DMS79 treated with DMSO at 0.1 percent for 48 hours (cell line): ENCODE measurements around the gene GALNT2.

Experiments used
- DNase-seq: peaks from one replicate; lab custom pipeline; 2025; lab: John Stamatoyannopoulos, UW

The GALNT2 gene

GRCh38 chr1:230091473-230092231 lies 24.6 kb downstream of the GALNT2 start:
- no peak for DNase-seq

- no peak for DNase-seq
Measured at GRCh38 chr1:230094746-230095145, 27.7 kb downstream of the GALNT2 start.

- DNase-seq = no peak
Measured at GRCh38 chr1:230095938-230096337, 28.9 kb downstream of the GALNT2 start.

GRCh38 chr1:230097370-230097769 lies 30.3 kb downstream of the GALNT2 start:
- no peak for DNase-seq

- no peak for DNase-seq
Measured at GRCh38 chr1:230098723-230099122, 31.7 kb downstream of the GALNT2 start.

GRCh38 chr1:230099465-230099864 lies 32.4 kb downstream of the GALNT2 start:
- peak; percentile 24 for DNase-seq

GRCh38 chr1:230100932-230101331 lies 33.9 kb downstream of the GALNT2 start:
- no peak for DNase-seq

GRCh38 chr1:230101556-230101955 lies 34.5 kb downstream of the GALNT2 start:
- no peak for DNase-seq

- DNase-seq = no peak
Measured at GRCh38 chr1:230102046-230102445, 35.0 kb downstream of the GALNT2 start.

GRCh38 chr1:230102472-230102871 lies 35.4 kb downstream of the GALNT2 start:
- DNase-seq = no peak

GRCh38 chr1:230103306-230104173 lies 36.5 kb downstream of the GALNT2 start:
- DNase-seq = peak; percentile 8

- peak; percentile 91 for DNase-seq
Measured at GRCh38 chr1:230104395-230105244, 37.6 kb downstream of the GALNT2 start.

- no peak for DNase-seq
Measured at GRCh38 chr1:230105245-230105753, 38.3 kb downstream of the GALNT2 start.

- no peak for DNase-seq
Measured at GRCh38 chr1:230105754-230106625, 39.0 kb downstream of the GALNT2 start.

- no peak for DNase-seq
Measured at GRCh38 chr1:230107941-230108340, 40.9 kb downstream of the GALNT2 start.

GRCh38 chr1:230108580-230108979 lies 41.5 kb downstream of the GALNT2 start:
- DNase-seq = no peak

- no peak for DNase-seq
Measured at GRCh38 chr1:230109066-230109465, 42.0 kb downstream of the GALNT2 start.

- DNase-seq = no peak
Measured at GRCh38 chr1:230109895-230110667, 43.0 kb downstream of the GALNT2 start.

- no peak for DNase-seq
Measured at GRCh38 chr1:230110971-230111370, 43.9 kb downstream of the GALNT2 start.

GRCh38 chr1:230112131-230112701 lies 45.2 kb downstream of the GALNT2 start:
- DNase-seq = peak; percentile 68
